Frontal cortex (tissue), 4 donors: ENCODE data around the gene FUOM. TPM values are rescaled to one million over a fixed set of nuclear protein-coding genes. Genes with fewer than 3 reads are reported as not detected.
"Not testable (repeated sequence)": the region's sequence is repeated elsewhere in the genome, so short reads cannot be mapped to it uniquely, and the experiment has no call there.

ENCODE experiments used
- DNase-seq, 2 donors: peaks; one replicate each; pipeline ENCODE4 v3.0.0; 2012; ENCODE audit warnings: low spot score in 2 of 2
- FAIRE-seq: peaks from 2 replicates; lab custom pipeline; 2012; peaks lifted over from hg19 to GRCh38; lab: Jason Lieb, UNC
- total RNA-seq: library from RNA; depleted of rRNA; stranded (reverse); fragments of >200 nt; gene quantifications from one replicate; pipeline ENCODE4 v1.2.3, GENCODE V29; 2014
- donor health status: control.
- donor health status: control.
- donor health status: control.

Gene FUOM
- total RNA-seq, 1 donor from 2014 or later, result 6.9 TPM

DNA sequence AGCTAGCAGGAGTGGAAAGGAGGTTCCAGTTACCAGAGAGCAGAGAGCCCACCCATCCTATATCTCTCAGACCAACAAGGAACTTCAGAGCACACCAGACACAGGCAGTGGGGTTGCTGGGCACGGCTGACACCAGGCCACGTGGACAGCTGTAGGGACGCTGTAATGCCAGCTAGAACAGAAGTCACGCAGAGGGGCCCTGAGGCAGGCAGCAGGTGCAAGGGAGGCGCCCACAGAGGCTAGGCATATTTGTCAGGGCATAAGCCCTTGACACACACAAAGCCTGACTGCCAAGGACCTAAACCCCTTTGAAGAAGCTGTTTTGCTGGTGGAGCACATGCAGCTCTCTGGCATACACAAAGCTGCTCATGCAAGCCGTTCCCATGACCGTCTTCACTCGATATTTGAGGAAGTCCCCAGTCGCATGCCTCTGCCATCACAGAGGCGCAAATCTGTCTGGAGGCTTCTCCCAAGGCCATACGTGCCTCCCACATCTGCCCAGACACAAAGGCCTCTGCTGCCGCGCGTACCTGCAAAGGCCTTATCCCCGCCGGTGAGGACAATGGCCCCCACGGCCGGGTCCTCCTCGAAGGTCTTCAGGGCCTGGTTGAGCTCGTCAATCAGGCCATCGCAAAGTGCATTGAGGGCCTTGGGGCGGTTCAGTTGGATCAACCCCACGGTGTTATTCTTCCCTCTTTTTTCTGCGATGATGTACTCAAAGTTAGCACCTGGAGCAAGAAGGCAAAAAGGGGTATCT, 12.4 kb upstream of the FUOM start:
- FAIRE-seq (no peak), DNase-seq (no peak)

DNA sequence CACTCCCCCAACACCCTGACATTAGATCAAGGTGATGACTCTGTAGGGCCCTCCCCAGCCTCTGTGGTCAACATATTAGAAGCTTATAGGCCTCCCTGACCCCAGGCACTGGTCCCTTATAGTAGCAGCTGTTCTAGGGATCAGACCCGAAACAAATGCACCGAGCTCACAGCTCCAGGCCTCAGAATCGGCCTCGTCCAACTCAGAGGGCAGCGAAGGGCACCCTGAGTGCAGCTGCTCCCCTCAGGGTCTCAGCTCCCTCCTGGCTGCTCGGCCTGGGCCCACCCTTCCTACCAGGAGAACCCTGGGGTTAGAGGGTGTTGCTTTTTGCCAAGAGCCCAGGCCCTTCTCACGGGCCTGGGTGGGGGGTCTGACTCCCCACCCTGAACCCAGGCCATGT, 10.3 kb upstream of the FUOM start:
- FAIRE-seq (no peak), DNase-seq (no peak)

DNA sequence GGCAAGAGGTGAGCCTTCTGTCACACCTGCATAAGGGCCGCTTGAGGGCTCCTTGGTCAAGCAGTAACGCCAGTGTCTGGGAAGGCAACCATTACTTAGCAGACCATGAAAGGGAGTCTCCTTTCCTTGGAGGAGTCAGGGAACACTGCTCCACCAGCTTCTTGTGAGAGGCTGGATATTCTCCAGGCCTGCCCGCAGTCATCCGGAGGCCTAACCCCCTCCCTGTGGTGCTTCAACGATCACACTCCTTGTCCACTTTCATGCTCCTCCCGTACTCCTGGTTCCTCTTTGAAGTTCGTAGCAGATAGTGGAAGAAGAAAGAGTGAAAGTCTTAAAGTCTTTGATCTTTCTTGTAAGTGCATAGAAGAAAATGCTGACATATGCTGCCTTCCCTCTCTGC, 9.6 kb upstream of the FUOM start:
- not testable (repeated sequence) for FAIRE-seq, DNase-seq

DNA sequence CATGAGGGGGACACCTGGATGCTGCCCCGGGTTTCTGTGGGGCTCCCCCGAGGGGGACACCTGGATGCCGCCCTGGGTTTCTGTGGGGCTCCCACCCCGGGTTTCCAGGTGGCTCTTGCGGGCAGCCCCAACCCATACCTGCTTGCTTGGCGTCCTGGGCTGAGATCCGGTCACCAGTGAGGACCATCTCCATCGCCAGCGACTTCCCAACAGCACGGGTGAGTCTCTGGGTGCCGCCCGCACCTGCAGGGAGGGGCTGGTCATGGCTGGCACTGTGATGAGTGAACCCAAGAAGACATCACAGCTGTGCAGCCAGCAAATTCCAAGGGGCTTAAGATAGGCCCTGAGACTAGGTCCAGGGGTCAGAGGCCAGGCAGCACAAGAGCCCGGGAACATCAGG, 8.9 kb upstream of the FUOM start:
- no peak for DNase-seq
- no peak for FAIRE-seq

DNA sequence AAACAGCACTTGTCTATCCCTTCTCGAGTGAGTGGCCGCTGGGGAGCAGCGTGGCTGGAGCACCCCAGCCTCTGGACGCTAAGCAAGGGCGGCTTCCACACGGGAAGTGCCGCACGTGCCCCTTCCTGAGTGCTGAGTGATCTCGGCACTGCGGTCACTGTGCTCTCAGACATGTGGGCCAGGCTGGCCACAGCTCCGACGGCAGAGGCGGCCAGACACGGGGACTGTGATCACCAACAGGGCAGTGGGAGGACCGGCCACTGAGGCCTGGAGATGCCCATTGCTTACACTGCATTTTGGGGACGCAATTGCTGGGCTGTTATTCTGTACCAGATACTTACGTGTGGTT, 8.3 kb upstream of the FUOM start:
- FAIRE-seq (no peak), DNase-seq (no peak)

DNA sequence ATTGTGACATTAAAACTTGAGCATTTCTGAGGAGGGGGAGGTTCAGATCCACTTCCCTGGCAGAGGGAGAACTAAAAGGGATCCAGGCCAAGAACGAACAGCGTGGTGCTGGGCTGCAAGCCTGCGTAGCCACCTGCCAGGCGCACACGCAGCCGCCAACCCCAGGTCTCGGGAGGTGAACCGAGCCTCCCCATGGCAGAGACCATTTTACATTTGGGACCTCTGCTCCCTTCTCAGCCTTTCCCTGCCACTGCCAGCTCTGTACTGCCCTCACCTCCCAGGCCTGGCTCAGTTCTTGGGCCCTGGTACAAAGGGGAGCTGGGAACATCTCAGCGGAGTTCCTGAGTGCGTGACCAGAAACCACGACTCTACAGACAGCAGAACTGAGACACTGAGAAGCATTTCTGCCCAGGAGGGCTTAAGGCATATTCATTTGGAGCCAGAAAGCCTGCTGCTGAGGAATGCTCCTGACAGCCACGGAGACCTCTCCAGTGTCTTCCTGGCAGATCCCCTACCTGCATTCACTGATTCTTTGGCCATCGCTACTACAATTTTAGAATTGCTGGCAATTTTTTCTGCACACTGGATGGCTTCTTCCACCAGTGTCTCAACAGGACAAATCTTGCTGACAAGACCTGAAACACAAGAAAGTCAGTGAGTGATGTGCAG, 7.8 kb upstream of the FUOM start:
- FAIRE-seq (no peak), DNase-seq (no peak)

DNA sequence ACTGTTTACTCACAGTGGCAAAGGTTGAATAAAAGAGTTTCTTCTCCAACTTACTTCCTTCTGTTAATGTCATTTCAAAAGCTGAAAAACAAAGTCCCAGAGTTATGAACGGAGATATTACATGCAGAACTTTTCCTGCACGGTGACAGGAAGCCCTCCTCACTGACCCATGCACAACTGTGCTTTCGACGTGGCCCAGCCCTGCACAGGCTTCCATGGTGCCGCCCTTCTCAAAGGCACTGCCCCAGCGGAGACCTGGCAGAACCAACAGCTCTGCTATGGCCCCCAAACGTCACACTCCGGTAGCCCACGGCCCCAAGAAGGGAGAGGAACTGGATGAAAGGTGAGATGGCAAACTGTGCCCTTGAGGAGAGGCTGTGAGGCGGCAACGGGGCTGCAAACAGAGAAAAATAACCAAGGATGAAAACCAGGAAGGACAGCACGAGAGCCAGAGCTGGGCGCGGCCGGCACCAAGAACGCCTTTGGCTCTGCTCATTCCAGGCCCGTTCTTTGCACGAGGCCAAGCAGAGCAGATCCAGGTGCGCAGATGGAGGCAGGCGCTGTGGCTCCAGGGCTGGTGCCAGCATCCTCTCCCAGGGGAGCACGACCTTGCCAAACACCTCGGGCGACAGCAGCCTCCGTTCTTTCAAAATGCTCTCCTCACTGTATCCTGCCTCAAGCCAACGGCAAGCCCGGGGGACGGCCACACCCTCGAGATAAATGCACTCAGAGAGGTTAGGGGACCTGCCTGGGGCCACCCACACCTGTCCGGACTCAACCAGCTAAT, 7.0 kb upstream of the FUOM start:
- DNase-seq, result no peak
- FAIRE-seq, result no peak

DNA sequence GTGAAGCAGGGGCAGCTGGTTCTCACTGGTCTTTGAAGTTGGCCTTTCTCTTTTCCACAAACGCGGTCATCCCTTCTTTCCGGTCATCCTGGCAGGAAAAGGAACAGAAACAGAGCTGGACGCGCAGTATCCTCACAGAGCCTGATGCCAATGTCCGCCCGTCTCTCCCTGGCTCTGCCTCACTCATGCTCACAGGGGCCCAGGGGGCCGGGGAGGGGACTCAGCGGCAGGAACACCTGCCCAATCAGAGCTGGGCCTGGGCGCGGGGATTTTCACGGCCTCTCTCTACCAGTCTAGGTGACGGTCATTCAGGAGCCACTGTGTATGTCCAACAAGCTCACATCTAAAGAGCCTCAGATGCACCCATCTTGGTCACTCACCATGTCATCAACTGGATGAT, 5.0 kb upstream of the FUOM start:
- FAIRE-seq (no peak), DNase-seq (no peak)

DNA sequence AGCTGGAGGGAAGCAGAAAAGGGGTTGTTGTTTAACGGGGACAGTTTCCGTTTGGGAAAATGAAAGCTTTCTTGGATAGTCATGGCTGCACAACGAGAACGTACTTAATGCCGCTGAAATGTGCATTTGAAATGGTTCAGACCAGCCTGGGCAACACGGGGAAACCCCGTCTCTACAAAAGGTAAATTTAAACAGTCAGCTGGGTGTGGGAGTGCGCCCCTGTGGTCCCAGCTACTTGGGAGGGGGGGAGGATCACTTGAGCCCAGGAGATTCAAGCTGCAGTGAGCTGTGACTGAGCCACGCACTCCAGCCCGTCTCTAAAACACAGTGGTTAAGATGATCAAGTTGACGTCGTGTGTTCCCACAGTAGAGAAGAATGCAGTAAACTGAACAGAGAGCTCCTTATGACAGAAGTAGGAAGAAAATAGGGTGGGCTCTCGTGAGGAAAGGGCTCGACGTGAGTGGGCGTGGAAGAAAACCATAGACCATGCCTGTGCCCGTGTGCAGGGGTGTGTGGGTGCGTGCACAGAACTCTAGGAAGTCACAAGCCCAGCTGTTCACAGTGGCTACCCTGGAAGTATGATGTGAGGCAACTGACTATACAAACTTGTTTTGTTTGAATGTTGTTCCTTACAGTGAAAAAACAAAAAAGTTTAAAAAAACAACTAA, 4.1 kb upstream of the FUOM start:
- FAIRE-seq (no peak), DNase-seq (no peak)

DNA sequence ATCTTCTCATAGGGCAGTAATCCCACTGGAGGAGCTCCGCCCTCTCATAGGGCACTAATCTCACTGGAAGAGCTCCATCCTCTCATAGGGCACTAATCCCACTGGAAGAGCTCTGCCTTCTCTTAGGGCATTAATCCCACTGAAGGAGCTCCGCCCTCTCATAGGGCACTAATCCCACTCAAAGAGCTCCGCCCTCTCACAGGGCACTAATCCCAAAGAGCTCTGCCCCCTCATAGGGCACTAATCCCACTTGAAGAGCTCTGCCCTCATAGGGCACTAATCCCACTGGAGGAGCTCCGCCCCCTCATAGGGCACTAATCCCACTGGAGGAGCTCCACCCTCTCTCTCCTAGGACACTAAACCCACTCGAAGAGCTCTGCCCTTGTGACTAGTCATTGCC, 3.4 kb upstream of the FUOM start:
- FAIRE-seq, result no peak

DNA sequence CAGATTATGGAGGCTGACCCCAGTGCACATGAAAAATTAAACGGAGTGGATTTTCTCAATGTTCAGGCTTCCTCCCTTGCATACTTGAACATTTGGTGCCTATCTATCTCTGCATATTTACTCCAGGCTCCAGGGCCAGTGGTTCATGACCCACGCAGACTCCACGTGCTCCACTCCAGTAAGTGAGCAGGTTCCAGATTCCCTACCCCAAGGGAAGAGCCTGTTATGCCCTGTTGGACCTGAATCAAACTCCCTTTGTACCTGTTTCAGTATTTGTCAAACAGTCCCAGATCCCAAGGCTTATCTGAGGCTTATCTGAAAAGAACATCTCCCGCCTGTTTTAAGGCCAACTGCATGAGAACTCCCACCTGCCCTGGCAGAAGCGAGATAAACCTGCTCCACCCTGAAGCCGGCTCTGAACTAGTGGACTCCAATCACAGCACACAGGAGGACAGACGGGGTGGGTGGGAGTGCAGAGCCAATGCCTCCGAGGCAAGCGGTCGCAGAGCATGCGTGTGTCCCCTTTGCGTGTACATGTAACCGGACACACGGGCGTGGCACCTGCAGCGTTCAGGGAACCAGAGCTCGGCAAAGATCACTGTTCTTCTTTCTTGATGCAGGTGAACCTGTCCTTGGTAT, 2.3 kb upstream of the FUOM start:
- no peak for DNase-seq
- no peak for FAIRE-seq

More for the DNA sequence above, 3.4 kb upstream of the FUOM start:
- DNase-seq, result no peak

DNA sequence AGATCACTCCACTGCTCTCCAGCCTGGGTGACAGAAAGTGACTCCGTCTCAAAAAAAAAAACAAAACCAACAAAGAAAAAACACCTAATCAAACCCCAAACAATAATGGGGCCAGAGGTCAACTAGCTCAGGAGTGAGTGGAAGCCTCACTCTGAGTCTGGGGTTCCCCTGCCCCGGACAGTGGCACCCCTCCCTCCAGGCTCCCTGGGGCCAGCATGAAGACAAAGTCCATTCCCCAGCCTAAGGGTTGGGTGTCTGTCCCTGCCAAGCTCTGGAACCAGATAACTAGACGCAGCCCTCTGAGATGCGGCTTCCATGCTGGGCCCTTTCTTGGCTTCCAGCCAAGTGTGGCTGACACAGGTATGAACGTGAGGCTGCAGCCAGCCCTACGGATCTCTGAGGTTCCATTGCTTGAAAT, 1.7 kb upstream of the FUOM start:
- no peak for DNase-seq
- no peak for FAIRE-seq

DNA sequence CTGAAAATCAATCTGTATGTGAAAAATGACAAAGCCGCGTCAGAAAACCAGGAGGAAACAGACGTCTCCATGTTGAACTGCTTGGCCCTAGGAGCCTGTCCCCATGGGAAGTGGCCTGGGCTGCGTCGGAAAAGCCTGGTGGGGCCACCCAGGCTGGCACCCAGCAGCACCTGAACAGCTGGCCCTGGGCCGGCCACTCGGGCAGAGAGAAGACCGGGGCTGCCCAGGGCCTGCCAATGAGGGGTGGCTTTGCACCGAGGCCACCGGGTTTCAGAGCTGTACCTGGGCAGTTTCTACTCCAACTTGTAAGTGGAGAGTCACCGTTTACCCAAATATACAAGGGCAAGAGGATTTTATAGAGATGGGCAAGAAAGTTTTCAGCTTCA, 1.1 kb upstream of the FUOM start:
- DNase-seq, result no peak
- FAIRE-seq, result no peak

DNA sequence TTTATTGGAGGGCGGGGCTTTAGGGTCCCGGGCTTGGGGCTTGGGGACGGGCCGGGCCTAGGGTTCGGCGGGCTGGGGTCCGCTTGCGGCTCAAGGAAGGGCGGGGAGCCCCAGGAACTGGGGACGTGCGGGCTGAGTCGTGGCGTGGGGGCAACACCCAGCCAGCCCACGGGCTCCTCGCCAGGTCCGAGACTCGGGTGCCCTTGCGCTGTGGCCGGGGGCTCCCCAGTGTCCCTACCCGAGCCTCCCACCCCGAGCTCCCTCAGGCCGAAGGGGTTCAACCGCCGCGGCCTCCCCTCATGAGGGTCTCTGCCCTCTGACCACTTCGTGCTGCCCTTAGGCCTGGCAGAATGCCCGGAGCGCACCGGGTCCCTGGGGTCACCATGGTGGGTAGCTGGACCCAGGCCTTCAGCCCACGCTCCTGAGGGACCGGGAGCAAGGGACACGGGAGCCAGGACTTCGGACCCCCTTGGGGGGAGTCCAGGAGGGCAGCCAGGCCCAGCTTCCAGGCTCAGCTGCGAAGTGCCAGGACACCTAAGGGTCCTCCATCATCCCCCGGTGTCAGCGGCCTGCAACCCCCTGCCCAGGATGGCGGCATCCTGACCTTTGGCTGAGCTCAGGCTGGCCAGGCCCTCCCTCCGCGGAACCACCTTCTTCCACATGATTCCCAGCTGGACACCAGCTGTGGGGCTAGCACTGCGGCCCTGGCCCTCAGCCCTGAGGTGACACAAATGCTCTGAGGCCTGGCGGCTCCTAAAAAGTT, 524 bp upstream of the FUOM start:
- DNase-seq, result no peak

DNA sequence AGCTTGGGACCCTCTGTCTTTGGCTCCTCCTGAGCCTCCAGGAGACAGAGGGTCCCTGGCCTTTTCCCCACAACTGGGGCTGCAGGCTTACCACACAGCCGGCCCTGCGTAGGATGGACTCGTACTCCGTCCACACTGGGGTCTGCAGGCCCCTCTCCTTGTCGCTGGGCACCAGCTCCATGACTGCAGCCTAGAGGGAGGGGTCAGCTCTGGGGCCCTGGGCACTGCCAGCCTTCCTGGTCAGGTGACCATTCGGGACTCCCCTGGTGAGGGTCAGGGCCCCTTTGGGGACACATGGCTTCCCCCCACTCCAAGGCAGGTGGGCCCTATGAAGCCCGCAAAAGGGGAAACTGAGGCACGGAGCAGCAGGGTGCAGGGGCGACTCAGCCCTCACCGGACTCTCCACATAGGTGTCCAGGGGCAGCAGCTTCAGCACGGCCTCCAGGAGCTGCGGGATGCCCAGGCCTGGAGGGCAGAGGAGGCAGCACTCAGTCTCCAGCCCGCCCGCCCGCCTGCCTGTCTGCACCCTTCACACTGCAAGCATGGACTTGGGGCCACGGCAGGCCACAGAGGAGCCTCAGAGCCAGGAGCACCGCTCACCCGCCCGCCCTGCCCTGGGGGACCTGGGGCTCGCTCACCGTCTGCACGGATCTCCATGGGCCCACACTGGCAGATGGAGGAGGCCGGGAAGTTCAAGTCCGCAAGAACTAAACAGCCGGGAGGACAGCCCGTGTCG, 1.1 kb downstream of the FUOM start:
- no peak for DNase-seq
- no peak for FAIRE-seq

More for the DNA sequence above, 524 bp upstream of the FUOM start:
- FAIRE-seq, result no peak

DNA sequence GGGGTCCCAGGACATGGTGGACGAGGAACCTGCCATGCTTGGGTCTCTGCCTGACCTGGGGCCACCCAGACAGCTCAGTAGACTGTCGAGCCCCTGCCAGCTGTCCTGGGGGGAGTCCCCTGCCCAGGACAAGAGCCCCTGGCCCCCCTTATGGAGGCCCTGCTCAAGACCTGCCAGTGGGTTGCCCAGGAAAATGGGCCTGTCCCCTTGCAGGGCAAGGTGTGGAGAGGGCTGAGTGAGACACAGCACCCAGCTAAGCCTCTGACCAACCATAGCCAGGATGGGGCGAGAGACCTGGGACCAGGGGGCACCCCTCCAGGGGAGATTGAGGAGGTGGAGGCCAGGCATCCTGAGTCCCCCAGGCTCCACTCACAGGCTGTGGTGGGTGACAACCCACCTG, 1.8 kb downstream of the FUOM start:
- no peak for DNase-seq
- no peak for FAIRE-seq

DNA sequence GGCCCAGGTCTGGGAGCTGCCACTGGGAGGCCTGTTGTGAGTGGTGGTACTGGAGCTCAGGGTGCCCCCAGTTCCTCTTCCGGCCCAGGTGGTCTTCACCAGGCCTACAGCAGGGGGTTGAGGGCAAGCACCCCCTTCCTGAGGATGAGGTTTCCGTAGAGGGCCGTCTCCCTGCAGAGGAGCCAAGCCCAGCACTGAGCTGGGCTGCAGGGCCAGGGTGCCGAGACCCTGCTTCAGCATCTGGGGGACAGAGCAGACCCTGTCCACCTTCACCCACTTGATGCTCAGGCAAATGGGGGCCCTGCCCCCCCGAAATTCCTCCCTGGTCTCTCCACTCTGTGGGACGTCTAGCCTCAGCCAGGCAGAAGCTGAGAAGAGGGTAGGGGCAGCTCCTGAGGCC, 2.6 kb downstream of the FUOM start:
- FAIRE-seq (no peak), DNase-seq (no peak)

DNA sequence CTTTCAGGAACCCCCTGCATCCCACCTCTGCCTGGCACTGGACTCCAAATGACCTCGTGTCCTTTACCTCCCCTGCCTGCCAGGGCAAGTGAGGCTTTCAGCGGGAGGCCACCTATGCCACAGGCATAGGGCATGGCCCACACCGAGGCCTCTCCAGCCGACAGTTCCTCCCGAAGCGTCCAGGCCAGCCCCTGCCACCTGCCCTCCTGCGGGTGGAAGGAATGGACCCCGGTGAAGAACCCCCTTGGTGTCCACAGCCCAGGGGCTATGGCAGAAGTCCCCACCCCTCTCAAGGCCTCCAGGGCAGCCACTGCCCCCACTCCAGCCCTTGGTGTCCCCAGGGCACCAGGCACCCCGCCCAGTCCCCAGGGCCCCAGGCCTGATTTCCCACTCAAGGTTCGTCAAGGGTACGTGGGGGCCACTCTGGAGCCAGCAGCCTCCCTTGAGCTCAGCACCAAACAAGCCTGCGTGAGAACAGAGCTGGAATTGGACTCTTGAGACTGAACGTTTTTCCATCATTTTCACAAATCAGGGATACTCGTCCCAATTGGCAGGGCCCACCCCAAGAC, 3.1 kb downstream of the FUOM start:
- no peak for DNase-seq
- FAIRE-seq, result no peak
